HCT116 (cell line): ENCODE results near the gene GARIN5A. TPM values are rescaled to one million over a fixed set of nuclear protein-coding genes. Genes with fewer than 3 reads are reported as not detected.

Experiments used
- ATAC-seq: fragments of 200-7000 bp; cut with Tn5 transposase; 2 replicates; pipeline ENCODE4 v1.9.1; 2020; ENCODE audit warnings: mild to moderate bottlenecking, moderate library complexity
- BruUV-seq: library from RNA; stranded (reverse); fragments of 400-500 nt; replicated peaks from 2 replicates; lab custom pipeline; 2021; lab: Mats Ljungman, UMichigan
- CTCF ChIA-PET: fragments of 300-600 bp; sonication (Branson Sonifier 250); formaldehyde crosslinking; loops from one replicate; lab custom pipeline; 2021; ENCODE audit warnings: antibody characterized with exemption; lab: Charles Lee
- POLR2A ChIA-PET: fragments of 300-600, 350-600 bp; sonication (Branson Sonifier 250); formaldehyde crosslinking; loops from one replicate; lab custom pipeline; 2021; ENCODE audit warnings: antibody characterized with exemption; lab: Charles Lee
- RAD21 ChIA-PET, 2 experiments: fragments of 300-600 bp; sonication (Branson Sonifier 250); formaldehyde crosslinking; loops; one replicate each; lab custom pipeline; 2023; ENCODE audit warnings: low total read pairs in 2 of 2; ENCODE audit not compliant: uncharacterized antibody in 2 of 2, unreplicated experiment in 2 of 2, low non-redundant PET in 1 of 2; lab: Charles Lee
- DNase-seq: peaks from one replicate; pipeline ENCODE4 v3.0.0-alpha.2; 2010; ENCODE audit warnings: low read depth, low spot score
- H2AFZ ChIP-seq: fragments of 200-600 bp; shearing (Covaris generic), sonication (generic); 2 replicates; pipeline ENCODE4 v1.6.1; 2017; ENCODE audit warnings: low read depth, mixed run types, mixed read lengths, antibody characterized with exemption, low read length; ENCODE audit not compliant: poor library complexity, severe bottlenecking
- H3K27ac ChIP-seq: 2 replicates; pipeline ENCODE4 v1.5.1; 2012; ENCODE audit warnings: low read depth, low read length
- H3K27me3 ChIP-seq: fragments of 200-600 bp; sonication (generic); 2 replicates; pipeline ENCODE4 v1.6.1; 2016; ENCODE audit warnings: mixed run types, low read length, mixed read lengths; ENCODE audit not compliant: insufficient read depth
- H3K36me3 ChIP-seq, 2 experiments: fragments of 200-500 bp in 1 of 2; fragments of 200-600 bp in 1 of 2; sonication (Bioruptor generic) in 1 of 2; sonication (generic) in 1 of 2; 2 replicates each; pipeline versions ENCODE4 v1.5.1 to v1.6.1; 2014 to 2016; ENCODE audit warnings: low read length in 2 of 2, inconsistent platforms in 1 of 2, mixed read lengths in 1 of 2, mixed run types in 1 of 2; ENCODE audit not compliant: insufficient read depth in 2 of 2, control insufficient read depth in 1 of 2
- H3K4me1 ChIP-seq, 2 experiments: fragments of 200-600 bp in 1 of 2; sonication (generic) in 1 of 2; 2 replicates each; pipeline versions ENCODE4 v1.5.1 to v1.6.1; 2012 to 2017; ENCODE audit warnings: low read length in 2 of 2, inconsistent platforms in 1 of 2, mild to moderate bottlenecking in 1 of 2, mixed read lengths in 1 of 2, mixed run types in 1 of 2, moderate library complexity in 1 of 2; ENCODE audit not compliant: insufficient read depth in 2 of 2, control insufficient read depth in 1 of 2
- H3K4me2 ChIP-seq: fragments of 200-600 bp; sonication (generic); 2 replicates; pipeline ENCODE4 v1.6.1; 2017; ENCODE audit warnings: mixed run types, low read length, mixed read lengths
- H3K4me3 ChIP-seq, 2 experiments: fragments of 200-600 bp in 1 of 2; sonication (generic) in 1 of 2; replicated peaks in 1 of 2; 2 replicates each; pipeline ENCODE4 v1.5.1; 2011 to 2016; ENCODE audit warnings: low read length in 2 of 2, control low read depth in 1 of 2, low read depth in 1 of 2, mild to moderate bottlenecking in 1 of 2, mixed read lengths in 1 of 2, mixed run types in 1 of 2
- H3K79me2 ChIP-seq: fragments of 200-600 bp; sonication (generic); 2 replicates; pipeline ENCODE4 v1.6.1; 2017; ENCODE audit warnings: mild to moderate bottlenecking, mixed run types, low read length, moderate library complexity, mixed read lengths; ENCODE audit not compliant: insufficient read depth
- H3K9ac ChIP-seq: fragments of 200-600 bp; sonication (generic); 2 replicates; pipeline ENCODE4 v1.6.1; 2016; ENCODE audit warnings: low read length, mixed read lengths
- H3K9me2 ChIP-seq: fragments of 200-600 bp; sonication (generic), shearing (Covaris generic); 2 replicates; pipeline ENCODE4 v1.6.1; 2017; ENCODE audit warnings: mixed run types, mild to moderate bottlenecking, moderate library complexity; ENCODE audit not compliant: insufficient read depth
- H3K9me3 ChIP-seq, 2 experiments: fragments of 200-500 bp in 1 of 2; fragments of 200-600 bp in 1 of 2; sonication (Bioruptor generic) in 1 of 2; sonication (generic) in 1 of 2; 2 replicates each; pipeline ENCODE4 v1.6.1; 2014 to 2017; ENCODE audit warnings: low read length in 2 of 2, mixed read lengths in 2 of 2, inconsistent platforms in 1 of 2, low read depth in 1 of 2, mild to moderate bottlenecking in 1 of 2, mixed run types in 1 of 2, moderate library complexity in 1 of 2; ENCODE audit not compliant: control insufficient read depth in 1 of 2, insufficient read depth in 1 of 2
- H4K20me1 ChIP-seq: fragments of 200-600 bp; sonication (generic), shearing (Covaris generic); 2 replicates; pipeline ENCODE4 v1.6.1; 2017; ENCODE audit warnings: mixed run types, mild to moderate bottlenecking, moderate library complexity; ENCODE audit not compliant: insufficient read depth
- ATF3 ChIP-seq: IDR thresholded peaks from 2 replicates; pipeline ENCODE4 v1.6.1; 2012
- CBX3 ChIP-seq: IDR thresholded peaks from 2 replicates; pipeline ENCODE4 v1.6.1; 2012; ENCODE audit warnings: low read depth
- EGR1 ChIP-seq: IDR thresholded peaks from 2 replicates; pipeline ENCODE4 v1.6.1; 2012; ENCODE audit warnings: low read depth
- ELF1 ChIP-seq: IDR thresholded peaks from 2 replicates; pipeline ENCODE4 v1.6.1; 2012; ENCODE audit warnings: low read depth, borderline replicate concordance
- EZH2phosphoT487 ChIP-seq: fragments of 200-600 bp; IDR thresholded peaks from 2 replicates; pipeline ENCODE4 v1.6.1; 2018; ENCODE audit warnings: antibody characterized with exemption, borderline replicate concordance
- FOSL1 ChIP-seq: IDR thresholded peaks from 2 replicates; pipeline ENCODE4 v1.6.1; 2012; ENCODE audit warnings: low read depth
- SP1 ChIP-seq: IDR thresholded peaks from 2 replicates; pipeline ENCODE4 v1.6.1; 2012; ENCODE audit warnings: low read depth
- SRF ChIP-seq: IDR thresholded peaks from 2 replicates; pipeline ENCODE4 v1.6.1; 2012; ENCODE audit warnings: low read depth
- TCF7L2 ChIP-seq: IDR thresholded peaks from 2 replicates; pipeline ENCODE4 v1.7.0; 2011; ENCODE audit warnings: borderline replicate concordance, inconsistent platforms; ENCODE audit not compliant: insufficient read depth, insufficient read length; ENCODE audit errors: extremely low read depth
- YY1 ChIP-seq: IDR thresholded peaks from 2 replicates; pipeline ENCODE4 v1.6.1; 2011; ENCODE audit warnings: low read length, low read depth, moderate library complexity, mild to moderate bottlenecking; ENCODE audit not compliant: insufficient replicate concordance; ENCODE audit errors: extremely low read depth
- ZNF274 ChIP-seq: fragments of 200-500 bp; sonication (Bioruptor generic); IDR thresholded peaks from 2 replicates; pipeline ENCODE4 v1.6.1; 2014; ENCODE audit warnings: mild to moderate bottlenecking, low read depth, low read length, inconsistent platforms
- intact Hi-C: fragments of 100-400 bp; cut with micrococcal nuclease; formaldehyde crosslinking; loops from 2 replicates; pipeline ENCODE4 v1.10.0; 2022
- total RNA-seq: library from RNA; stranded (reverse); gene quantifications from one replicate; pipeline ENCODE4 v1.2.1, GENCODE V29; 2021; ENCODE audit not compliant: unreplicated experiment
- TF ChIP-seq, protein P1 (sequence below): IDR thresholded peaks from 2 replicates; pipeline ENCODE4 v1.6.1; 2012

GARIN5A gene
- total RNA-seq, 1 experiment from 2014 or later, result 12.2 TPM

DNA sequence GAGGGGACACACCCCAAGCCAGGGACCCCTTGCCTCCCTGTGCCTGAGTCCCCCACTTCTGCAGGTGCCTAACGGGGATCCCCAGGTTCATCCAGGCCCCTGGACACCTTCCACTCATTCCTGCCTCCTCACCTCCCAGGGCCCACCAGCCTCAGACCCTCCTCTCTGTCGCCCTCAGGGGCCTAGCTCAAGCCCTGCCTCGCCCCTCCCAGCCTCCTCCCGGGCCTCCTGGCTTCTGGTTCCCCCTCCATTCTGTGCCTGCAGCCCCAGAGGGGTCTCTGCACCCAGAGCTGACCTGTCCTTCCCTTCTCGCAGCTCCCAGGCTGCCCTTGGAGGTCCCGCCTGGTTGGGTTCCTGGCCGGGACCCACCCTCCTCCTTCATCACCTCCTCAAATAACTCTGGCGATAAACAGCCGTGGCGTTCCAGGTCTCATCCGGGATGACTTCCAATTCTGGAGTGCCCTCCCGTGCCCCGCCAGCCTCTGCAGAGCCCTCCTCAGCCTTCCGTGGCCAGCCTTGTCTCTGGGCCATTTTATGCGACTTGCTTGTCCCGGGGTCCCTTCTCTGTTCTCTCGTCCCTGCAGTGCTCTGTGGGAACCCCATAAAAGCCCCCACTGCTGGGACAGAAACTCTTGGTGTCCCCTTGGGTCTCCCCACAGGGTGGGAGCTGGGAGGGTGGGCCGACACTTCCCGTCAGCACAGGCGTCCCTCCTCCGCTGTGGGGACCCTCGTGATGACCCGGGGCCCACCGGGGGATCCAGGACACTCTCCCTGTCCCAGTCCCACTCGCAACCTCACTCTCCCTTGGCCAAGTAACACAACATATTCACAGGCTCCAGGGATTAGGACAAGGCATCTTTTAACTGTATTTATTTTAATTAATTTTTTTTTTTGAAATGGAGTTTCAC, 25.2 kb upstream of the GARIN5A start (continued):
- no peak for TF ChIP-seq SRF

GRCh38 chr19:50501186-50501567, 24.5 kb upstream of the GARIN5A start:
- H2AFZ ChIP-seq, result no peak overlapping the region

More at GRCh38 chr19:50501186-50501567, 24.5 kb upstream of the GARIN5A start:
- CTCF ChIA-PET, result no interaction called here
- no peaks in the 10 kb centered on the region for H3K9me2 ChIP-seq
- no peaks in the 10 kb centered on the region for H3K79me2 ChIP-seq
- no peak overlapping the region for H3K27ac ChIP-seq
- H3K4me1 ChIP-seq, result peaks cover 0 to 9% of the 10 kb centered on the region in 2 experiments; a peak in 3 of 4 replicates
- RAD21 ChIA-PET, result no interaction called here
- no peaks in the 10 kb centered on the region; a peak in 1 of 4 replicates for H3K36me3 ChIP-seq
- ATAC-seq (no peak), DNase-seq (no peak)
- no peaks in the 10 kb centered on the region for H4K20me1 ChIP-seq
- BruUV-seq, result no TSS peak
- intact Hi-C loops, result no loop called here
- H3K4me2 ChIP-seq, result no peak overlapping the region
- no peaks in the 10 kb centered on the region for H3K9me3 ChIP-seq
- POLR2A ChIA-PET, result no interaction called here
- no peak overlapping the region for H3K4me3 ChIP-seq
- no peak overlapping the region for H3K9ac ChIP-seq
- no peaks in the 10 kb centered on the region for H3K27me3 ChIP-seq
- TF ChIP-seq ATF3 (no peak), ZNF274 (no peak), TCF7L2 (no peak), SP1 (no peak), ELF1 (no peak), CBX3 (no peak), EGR1 (no peak), YY1 (no peak), EZH2phosphoT487 (no peak), FOSL1 (no peak)
- TF ChIP-seq, protein P1, sequence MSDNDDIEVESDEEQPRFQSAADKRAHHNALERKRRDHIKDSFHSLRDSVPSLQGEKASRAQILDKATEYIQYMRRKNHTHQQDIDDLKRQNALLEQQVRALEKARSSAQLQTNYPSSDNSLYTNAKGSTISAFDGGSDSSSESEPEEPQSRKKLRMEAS, result no peak
